Thyroid gland (tissue), 4 donors: ENCODE data around the gene PCARE.

Experiments
- CTCF ChIP-seq, 6 experiments: fragments of 200-600 bp in 3 of 6; fragments of 450-650 bp in 3 of 6; sonication (generic) in 3 of 6; IDR thresholded peaks; one replicate each; pipeline ENCODE4 v1.5.1; 2016 to 2019; ENCODE audit warnings: antibody characterized with exemption in 6 of 6, mild to moderate bottlenecking in 2 of 6, inconsistent platforms in 1 of 6, moderate library complexity in 1 of 6
- POLR2A ChIP-seq, 2 donors: fragments of 450-650 bp; IDR thresholded peaks; one replicate each; pipeline ENCODE4 v1.6.1; 2017; ENCODE audit warnings: antibody characterized with exemption in 2 of 2, mild to moderate bottlenecking in 2 of 2, moderate library complexity in 1 of 2

- TF ChIP-seq CTCF (IDR thresholded peaks at IDR 0.05) (no peak), POLR2A (IDR thresholded peaks at IDR 0.05) (no peak)
Observed at GRCh38 chr2:29046321-29046720, 28.0 kb downstream of the PCARE start.
